HG03565 (cell line): ENCODE measurements around the gene CACNA2D3.
"Not testable (repeated sequence)": the region's sequence is repeated elsewhere in the genome, so short reads cannot be mapped to it uniquely, and the experiment has no call there.

ENCODE experiments used
- ATAC-seq: cut with Tn5 transposase; IDR thresholded peaks from one replicate; pipeline ENCODE4 v1.9.1; 2021; ENCODE audit warnings: mild to moderate bottlenecking, moderate library complexity; ENCODE audit not compliant: unreplicated experiment

Gene CACNA2D3

DNA sequence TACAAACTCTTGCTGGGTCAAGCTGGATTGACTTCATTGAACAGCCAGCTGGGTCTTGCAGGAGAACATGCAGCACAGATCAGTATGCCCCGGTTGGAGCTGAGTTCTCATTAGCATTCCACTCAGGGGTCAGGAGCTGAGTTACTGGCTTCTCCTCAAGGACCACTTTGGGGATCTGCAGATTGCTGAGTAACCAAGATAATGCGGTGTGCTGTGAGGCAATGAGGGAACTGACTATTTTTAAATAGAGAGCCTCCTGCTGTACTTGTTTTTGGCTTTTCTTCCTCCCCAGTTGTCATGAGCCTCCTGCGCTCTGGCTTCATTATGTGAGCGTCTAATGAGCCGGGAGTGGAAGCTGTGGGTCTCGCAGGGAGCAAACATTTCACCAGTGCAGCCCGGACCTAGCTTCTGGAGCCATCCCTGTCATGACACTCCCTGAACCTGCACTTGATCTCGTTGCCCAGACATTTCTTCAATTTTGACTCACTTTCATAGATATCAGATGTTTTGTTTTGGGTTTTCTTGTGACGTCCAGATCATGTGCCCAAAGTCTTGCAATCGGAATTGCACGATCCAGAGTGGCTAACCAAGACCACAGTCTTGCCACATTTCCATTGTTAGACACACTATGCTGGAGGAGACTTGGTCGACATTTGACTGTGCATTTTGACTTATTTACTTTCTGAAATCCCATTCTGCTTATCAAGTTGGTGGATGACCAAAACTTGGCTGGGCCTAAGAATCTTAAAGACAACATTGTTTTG is 478.3 kb downstream of the CACNA2D3 start:
- ATAC-seq, result no peak

DNA sequence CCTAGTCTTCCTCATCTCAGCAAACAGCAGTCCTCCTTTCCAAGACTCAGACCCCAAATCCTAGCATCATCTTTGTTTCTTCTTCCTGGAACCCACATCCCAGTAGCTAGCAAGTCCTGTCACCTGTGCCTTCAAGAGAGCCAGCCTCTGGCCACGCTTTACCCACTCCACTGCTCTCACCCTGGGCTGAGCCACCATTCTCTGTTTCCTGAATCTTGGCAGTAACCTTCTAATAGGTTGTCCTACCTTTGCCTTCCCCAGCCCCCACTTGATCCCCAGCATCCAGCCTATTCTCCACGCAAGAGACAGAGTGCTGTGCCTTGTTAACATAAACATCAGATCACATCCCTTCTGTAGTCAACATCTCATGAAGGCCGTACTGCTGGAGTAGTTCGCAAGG is 482.1 kb downstream of the CACNA2D3 start:
- no peak for ATAC-seq

DNA sequence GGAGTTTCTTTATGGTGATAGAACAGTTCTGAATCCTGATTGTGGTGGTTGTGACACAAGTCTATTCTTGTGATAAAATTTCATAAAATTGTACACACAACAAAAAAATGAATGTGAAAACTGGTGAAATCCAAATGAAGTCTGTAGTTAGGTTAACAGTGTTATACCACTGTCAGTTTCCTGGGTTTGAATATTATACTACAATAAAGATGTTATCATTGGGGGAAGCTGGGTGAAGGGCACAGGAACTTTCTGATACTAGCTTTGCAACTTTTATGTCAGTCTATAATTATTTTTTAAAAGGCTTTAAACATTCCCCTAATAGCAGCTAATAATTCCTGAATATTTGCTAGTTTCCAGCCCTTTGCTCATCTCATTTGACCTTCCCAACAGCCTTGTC is 485.7 kb downstream of the CACNA2D3 start:
- ATAC-seq, result no peak

DNA sequence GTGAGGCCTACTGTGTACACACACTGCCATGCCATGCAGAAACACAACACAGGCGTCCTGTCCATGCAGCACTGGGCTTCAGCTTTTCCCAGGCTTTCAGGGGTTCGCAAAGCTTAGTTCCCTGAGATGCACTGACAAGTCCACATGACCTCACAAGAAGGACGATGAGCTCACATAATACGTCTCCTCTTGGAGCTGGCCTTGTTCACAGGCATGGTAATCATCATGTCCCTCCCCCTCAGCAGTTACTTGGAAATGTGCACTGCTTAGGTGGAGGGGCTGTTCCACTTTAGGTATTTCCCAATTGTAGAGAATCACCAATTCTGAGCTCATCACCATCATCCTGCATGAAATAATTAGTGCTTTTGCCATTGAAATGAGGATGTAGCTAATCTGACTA is 496.7 kb downstream of the CACNA2D3 start:
- ATAC-seq, result no peak

DNA sequence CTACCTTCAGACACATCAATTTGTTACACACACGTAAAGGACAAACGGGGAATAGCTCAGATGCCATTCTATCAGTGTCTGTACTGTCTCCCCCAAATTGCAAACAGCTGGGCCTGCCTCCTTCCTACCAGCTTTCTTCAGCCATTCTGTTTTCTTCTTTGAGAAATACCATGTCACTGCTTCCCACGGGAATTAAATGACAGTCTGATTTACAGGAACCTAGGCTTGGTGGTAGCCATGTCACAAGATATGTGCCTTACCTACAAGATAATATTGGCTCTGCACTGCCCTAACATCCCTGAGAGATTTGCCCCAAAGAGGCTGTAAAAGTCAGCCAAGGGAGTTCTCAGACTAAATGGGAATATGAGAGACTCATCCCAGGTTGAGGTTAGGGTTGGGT is 497.2 kb downstream of the CACNA2D3 start:
- no peak for ATAC-seq

DNA sequence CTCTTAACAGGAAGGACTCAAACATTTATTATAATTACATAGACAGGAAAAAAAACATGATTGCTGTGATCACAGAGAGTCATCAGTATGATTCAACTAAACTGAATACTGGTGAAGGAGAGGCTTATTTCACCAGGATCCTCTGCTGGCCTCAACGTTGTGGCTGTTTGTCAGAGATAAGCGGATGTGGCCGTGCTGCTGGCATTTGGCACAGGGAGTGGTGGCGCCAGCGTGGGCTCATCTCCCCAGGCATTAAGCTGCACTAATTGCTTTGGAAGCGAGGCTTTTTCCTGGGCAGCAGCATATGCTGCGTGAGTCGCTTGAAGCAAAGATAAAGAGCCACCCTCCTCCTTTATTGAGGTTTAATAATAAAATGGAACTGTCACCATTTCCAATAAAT is 498.8 kb downstream of the CACNA2D3 start:
- ATAC-seq, result no peak

DNA sequence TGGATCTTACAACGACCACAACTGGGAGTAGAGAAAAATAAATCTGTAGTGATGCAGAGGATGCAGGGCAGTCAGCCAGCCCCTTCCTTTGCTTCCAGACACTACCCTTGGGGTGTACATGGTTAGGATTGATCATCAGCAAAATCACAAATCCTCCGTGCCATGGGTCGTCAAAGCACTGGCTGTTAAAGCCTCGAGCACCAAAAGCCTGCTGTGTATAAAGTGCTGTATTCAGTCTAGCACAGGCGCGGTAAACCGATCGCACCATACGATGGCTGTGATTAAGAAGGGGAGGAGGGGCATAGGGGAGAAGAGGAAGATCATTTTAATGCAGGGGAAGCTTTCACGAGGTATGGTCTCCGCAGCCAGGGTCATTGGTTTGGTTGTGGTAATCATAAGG is 500.3 kb downstream of the CACNA2D3 start:
- ATAC-seq, result no peak

DNA sequence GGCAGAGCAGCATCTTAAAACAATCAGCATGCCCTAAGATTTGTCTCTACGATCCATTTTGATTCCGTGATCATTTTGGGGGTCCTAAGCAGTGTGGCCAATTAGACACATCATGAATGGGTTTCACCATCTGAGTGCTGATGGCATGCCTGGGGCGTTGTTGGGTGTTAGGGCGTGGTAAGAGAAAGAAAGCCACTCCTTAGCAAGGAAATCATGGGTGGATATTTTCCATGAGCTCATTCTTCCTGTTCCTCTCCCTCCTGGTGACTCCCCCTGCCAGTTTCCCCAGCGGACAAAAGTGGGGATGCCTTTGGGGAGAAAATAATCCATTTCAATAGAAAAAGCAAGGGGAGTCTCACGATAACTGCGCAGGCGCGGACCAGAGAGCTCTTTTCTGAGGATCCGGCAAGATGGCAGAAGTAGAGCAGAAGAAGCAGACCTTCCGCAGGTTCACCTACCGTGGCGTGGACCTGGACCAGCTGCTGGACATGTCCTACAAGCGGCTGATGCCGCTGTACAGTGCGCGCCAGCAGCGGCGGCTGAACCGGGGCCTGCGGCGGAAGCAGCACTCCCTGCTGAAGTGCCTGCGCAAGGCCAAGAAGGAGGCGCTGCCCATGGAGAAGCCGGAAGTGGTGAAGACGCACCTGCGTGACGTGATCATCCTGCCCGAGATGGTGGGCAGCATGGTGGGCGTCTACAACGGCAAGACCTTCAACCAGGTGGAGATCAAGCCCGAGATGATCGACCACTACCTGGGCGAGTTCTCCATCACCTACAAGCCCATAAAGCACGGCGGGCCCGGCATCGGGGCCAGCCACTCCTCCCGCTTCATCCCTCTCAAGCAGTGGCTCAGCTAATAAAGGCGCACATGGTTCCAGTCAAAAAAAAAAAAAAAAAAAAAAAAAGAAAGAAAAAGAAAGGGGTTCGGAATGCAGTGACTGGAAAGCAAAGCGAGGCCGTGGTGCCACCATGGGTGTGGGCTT is 503.7 kb downstream of the CACNA2D3 start:
- no peak for ATAC-seq

DNA sequence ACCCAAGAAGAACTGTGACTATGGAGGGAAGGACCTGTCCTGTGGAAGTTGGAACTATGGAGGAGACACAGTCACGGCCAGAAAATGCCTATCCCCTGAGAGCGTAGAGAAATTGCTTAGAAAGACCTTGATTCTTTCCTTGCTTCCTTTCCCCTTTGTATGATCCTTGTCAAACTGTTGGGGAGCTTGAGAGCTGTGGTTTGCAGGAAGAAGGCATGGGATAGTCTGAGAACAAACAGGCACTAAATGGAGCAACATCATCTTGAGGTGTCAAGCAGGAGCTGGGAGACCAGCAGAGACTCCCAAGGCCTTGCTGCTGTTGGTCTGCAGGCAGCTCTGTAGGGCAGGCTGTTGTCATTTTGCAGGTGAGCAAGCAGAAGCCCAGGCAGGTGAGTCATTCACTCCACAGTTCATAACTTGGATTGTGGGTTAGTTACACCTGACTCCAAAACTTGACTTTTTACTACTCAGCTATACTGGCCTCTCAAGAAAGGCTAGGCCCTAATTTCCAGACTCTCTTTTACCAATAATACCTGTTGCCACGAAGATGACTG is 506.6 kb downstream of the CACNA2D3 start:
- ATAC-seq, result no peak

DNA sequence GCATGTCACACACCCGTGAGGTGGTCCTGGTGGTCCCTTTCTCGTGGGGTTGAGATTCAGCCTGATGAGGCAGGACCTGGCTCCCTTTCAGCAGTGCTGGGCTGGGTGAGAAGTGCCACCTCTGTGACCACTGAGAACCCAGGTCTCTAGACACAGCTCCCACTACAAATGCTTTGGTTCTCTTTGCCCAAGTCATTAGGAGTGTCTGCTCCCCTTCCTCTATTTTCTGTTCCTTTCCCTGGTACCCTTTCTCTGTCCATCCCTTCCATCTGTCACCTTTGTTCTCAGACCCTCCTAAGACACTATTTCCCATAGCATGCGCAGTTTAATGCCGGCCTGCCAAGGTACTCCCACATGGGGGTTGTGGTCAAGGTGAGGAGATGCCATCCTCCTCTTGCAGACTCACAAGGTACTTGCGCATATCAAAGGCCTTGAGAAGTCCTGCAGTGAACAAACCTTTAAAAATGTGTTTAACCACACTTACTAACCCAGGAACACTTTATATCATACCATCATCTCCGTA is 507.8 kb downstream of the CACNA2D3 start:
- ATAC-seq, result no peak

DNA sequence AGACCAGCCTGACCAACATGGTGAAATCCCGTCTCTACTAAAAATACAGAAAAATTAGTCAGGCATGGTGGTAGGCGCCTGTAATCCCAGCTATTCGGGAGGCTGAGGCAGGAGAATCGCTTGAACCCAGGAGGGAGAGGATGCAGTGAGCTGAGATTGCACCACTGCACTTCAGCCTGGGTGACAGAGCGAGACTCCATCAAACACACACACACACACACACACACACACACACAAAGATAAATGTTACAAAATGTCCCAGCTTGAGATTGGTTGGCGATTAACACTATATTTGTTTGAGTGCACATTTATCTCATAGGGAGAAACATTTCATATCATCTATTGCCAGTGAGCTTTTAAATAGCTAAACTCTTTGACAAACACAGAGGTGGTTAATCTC is 508.6 kb downstream of the CACNA2D3 start:
- not testable (repeated sequence) for ATAC-seq

DNA sequence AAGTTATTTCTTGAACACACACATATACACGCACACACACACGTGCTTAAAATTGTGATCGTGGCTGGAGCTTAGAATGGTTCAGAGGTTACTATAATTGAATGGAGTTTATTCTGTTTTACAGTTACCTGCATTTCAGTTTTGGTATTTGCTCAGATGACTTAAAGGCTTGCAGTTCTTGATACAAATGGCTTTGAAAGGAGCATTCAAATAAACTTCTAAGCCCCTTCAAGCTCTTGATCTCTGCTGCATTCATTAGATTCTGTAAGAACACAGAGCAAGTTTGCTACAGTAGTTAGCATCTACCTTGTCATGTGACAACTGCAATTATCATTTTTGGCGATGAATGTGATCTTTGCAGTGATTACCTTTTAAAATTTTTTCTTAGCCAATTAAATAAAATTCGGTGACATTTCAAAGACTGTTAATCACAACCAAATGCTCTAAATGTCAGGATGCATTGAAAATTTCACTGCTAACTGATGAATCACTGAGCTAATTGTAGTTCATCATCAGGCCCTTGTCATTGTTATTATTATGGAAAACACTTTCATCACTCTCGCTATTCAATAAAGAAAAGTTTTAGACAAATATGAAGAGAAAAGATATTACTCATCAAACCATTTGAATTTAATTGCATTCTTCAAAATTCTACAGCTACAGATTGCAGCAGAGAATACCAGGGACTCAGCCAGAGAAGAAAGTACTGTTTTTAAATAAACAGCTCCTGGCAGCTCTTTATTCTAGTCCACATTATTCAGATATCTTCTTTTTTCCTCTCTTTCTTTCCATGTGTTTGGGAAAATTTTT is 509.4 kb downstream of the CACNA2D3 start:
- ATAC-seq, result no peak

DNA sequence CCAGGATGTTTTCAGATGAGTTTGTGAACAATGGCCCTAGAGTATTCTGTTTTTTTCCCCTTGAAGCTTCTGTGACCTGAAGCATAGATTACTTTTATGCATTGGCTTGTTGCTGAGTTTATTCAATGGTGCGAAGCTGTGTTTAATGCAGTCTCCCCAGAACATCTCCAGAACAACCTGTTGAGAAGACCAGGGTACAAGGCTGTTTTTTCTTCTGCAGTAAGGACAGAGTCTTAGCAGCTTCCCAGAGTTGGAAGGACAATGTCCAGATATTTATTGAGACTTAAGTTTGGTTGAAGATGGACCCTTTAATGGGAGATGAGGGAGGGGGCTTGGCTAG is 509.9 kb downstream of the CACNA2D3 start:
- no peak for ATAC-seq

DNA sequence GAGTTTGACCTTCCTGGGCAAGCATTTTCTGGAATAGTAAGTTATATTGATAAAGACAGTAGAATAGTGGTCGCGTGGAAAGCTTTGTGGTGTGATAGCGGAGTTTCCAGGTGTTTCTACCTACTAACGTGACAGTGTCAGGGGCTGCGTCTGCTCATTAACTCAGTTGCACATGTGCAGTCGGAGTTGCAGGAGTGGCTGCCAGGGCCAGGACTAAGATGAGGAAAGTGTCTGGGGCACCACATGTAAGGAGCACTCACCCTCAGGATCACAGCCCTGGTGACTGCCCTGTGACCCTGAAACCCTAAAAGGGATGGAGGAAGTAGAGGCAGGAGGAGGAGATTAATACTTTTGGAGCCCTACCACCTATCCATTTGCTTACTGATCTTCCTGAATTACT is 510.5 kb downstream of the CACNA2D3 start:
- no peak for ATAC-seq

DNA sequence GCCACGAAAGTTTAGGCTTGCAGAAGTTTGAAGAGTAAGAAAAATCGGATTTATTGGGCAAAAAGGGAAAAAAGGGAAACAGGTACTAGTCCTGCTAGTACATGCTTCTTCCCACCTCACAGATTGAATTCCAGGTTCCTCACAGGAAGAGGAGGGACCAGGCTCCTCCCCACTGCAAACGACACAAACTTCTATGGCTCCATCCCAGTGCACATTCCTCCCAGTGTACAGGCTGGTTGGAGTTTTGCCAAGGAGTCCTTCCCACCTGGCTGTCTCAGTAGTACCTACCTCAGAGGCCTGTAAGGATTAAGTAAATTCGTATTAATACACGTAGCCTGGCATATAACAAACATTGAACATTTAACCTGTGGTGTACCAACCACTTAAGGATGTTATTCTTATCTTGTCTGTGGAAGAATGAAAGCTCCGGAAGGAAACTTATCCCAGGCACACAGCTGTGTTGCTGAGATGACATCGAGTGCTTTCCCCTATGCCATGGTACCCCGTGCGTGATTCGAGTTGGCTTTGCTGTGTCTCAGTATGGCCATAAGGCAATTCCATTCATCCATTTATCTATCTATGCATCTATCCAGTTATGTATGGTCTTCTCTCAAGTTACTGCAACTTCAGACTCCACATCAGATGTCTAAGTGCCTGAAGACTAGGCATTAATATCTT is 511.2 kb downstream of the CACNA2D3 start:
- ATAC-seq, result no peak

DNA sequence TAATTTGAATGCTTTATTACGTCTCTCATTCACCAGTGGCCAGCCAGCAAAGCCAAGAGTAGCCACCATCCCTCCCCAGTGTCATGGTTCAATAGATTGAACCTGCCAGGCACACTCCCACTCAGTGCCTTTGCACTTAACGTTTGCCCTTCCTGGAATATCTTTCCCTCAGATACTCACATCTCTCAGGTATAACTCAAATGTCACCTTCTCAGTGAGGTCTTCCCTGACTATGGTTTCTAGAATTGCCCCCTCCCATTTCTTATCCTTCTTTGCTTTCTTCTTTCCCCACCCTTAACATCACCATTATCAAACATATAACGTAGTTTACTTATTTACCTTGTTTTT is 511.7 kb downstream of the CACNA2D3 start:
- ATAC-seq, result no peak

DNA sequence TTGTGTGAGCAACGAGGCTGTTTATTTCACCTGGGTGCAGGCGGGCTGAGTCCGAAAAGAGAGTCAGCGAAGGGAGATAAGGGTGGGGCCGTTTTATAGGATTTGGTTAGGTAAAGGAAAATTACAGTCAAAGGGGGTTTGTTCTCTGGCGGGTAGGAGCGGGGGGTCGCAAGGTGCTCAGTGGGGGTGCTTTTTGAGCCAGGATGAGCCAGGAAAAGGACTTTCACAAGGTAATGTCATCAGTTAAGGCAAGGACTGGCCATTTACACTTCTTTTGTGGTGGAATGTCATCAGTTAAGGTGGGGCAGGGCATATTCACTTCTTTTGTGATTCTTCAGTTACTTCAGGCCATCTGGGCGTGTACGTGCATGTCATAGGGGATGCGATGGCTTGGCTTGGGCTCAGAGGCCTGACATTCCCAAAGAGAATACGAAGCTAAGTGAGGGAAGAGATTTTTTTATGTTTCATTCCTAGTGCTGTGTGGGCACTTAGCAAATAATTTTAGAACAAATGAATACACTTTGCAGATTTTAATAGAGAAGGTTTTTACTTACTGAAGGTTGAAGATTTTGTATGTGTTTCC is 517.5 kb downstream of the CACNA2D3 start:
- not testable (repeated sequence) for ATAC-seq

DNA sequence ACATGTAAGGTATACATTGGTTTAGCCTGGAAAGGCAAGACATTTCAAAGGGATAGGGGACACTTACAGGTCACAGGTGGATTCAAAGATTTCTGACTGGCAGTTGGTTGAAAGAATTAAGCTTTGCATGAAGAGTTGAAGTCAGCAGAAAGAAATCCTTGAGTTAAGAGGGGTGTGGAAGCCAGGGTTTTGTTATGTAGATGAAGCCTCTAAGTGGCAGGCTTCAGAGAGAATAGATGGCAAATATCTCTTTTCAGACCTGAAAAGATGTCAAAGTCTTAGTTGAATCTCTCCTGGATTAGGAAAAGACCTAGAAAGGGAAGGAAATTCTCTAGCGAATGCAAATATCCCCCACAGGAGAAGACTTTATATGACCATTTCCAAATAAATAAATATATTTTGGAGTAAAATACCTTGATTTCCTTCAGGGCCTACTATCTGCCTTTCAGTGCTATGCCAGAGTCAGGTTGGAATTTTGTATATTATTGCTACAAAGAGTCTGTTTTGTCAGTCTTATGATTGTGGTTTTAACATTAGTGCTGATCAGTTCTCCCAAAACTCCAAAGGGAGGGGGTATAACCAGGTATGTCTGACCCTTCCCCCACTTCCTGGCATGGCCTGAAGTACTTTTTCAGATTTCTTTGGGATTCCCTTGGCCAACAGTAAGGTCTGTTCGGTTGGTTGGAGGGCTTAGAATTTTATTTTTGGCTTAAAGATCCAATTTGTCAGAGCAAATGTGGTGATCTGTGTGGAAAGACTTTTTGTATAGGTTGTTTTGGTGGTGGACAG is 519.1 kb downstream of the CACNA2D3 start:
- ATAC-seq, result no peak

DNA sequence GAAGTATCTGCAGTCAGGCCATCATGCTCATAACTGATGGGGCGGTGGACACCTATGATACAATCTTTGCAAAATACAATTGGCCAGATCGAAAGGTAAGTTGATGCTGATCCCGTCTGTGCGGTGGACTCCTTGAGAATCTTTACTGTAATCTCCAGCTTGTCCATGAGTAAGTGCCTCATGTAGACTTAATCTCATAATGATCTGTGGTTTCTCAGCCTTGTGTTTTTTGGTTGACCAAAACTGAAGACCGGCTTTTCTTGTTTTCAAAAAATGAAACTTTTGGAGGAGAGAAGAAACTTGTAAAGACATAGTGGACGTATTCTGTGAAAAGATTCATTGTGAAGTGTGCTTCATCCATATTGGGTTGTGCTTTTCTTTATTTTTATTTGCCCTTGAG is 519.8 kb downstream of the CACNA2D3 start:
- ATAC-seq, result no peak
